Superior temporal gyrus (tissue), 1 donor: ENCODE results near the gene HOXA11.

Source experiments
- DNase-seq: peaks from one replicate; pipeline ENCODE4 v3.0.0-alpha.2; 2016; ENCODE audit errors: extremely low spot score

Gene HOXA11

DNA sequence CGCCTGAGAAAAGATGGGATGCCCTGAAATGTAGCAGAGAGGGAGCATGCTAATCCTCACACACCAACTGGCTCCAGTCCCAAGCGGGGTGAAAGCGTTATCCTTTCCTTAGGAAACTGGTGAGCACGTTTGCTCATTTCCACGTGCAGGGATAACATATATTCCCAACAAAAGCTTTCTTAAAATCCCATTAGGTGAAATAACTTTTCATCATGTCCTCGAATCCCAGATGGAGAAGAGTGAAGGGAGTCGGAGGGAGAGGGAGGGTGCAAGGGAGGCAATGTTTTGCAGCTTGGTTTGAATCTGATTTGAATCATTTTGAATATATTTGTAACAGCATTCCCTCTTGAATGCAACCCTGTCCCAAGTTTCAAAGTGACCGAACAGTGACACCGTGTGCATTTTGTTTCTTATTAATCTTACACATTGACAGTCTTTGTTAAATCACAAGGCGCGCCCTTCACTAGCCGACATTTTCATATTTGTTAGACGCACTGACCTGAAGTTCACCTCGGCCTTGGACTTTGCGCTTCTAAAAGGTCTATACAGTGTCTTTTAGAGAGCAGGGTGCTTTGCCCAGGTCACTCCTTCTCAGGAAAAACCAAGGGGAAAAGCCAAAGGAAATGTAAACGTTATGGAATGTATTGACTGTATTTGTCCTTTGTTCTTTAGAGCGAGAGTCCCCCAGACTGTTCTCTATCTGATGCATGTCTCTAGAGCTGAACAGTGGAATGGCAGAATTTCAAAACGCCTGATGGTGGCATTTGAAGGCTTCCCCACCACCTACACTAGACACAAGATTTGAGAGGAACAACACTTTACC, 51.4 kb downstream of the HOXA11 start:
- no peak for DNase-seq

DNA sequence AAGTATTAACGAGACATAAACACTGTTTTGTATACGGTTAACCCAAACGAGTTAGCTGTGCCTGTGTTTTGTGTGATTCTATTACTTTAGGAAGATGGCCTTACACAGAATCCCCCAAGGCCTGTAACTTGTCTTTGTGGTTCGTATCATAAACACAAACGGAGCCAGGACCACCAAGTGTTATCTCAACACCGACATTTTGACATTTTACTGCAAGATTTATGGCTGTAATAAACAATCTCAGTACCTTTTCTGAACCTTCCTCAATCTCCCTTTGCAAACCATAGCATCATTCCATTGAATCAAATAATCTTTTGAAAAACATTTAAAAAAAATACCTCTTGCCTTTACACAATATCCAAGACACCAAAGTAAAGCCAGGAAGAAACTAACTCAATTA, 52.1 kb downstream of the HOXA11 start:
- no peak for DNase-seq

DNA sequence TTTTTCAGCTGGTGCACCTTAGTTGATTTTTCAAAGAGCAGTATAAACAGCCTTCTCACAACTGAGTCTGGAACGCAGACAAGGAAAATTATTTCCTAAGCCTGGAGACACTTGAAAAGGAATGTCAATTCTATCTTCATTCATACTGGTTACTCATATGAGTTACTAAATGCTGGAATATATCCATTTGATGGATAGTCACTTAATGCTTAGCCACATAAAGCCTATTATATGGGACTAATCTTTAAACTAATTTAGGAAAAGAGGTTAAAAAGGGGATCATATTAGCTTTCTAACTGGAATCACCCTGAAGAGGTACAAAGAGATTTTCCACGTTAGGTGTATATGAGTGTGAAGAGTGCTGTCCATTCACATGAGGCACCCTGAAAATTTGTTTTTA, 52.8 kb downstream of the HOXA11 start:
- DNase-seq, result no peak

DNA sequence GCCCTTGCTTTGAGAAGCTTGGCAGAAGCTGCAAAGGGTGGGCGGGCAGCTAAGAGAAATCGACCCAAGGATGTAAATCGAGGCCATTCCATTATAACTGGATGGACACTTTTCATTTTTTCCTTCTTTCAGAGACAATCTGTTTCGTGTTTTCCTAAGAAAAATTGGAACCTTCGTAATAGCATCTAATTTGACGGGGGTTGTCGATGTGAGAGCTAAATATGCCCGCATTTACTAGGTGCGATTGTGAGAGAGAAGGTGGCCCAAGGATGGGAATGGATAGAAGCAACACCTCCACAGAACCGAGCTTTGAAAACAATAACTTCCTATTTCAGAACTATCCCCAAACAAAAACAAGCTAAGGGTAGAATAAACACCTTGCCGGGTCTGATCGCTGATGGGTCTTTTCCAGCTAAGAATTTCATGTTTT, 53.6 kb downstream of the HOXA11 start:
- DNase-seq, result no peak
